ENCODE results near the gene LRRFIP1.

The LRRFIP1 gene

DNA sequence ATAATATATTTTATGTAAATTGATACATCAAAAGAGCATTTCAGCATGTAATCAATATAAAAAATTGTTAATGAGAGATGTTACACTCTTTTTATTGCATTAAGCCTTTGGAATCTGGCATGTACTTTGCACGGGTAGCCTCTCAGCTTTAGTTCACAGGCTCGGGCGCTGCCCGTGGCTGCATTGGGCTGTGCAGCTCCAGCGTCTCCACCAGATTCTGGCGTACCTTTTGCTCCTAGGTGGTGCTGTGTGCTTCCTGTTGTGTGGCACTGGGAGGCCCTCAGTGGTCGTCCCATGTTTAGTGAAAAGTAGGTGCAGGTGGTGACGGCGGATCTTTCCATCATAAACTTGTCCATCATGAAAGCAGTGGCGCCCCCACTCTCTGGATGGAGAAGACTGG is 24.4 kb downstream of the LRRFIP1 start:
- H3K9me3 ChIP-seq (replicated peaks in 1 of 2; ENCODE audit: control insufficient read depth in 2 of 2, insufficient read depth in 1 of 2, low read depth in 1 of 2, low read length in 2 of 2) = peaks cover 5 to 17% of the 10 kb centered on the region in 2 donors
- no peak overlapping the region for H3K23ac ChIP-seq (ENCODE audit: low read depth, low read length, poor library complexity)
- H2AK5ac ChIP-seq (ENCODE audit: low read depth, low read length) = no peak overlapping the region
- no peak overlapping the region for H3K18ac ChIP-seq (ENCODE audit: low read length)
- H3K79me1 ChIP-seq (ENCODE audit: low read depth, low read length) = no peaks in the 10 kb centered on the region
- H3K4me1 ChIP-seq (ENCODE audit: control insufficient read depth in 2 of 2, insufficient read depth in 1 of 2, low read depth in 1 of 2, low read length in 2 of 2) = no peaks in the 10 kb centered on the region
- H2BK120ac ChIP-seq (ENCODE audit: low read depth, low read length) = no peak overlapping the region
- no peak overlapping the region for H4K8ac ChIP-seq (ENCODE audit: low read depth, low read length)
- no peak overlapping the region for H3K9ac ChIP-seq (ENCODE audit: low read depth, low read length, poor library complexity)
- no CpG with 5 or more reads among the region's 10 CpGs for WGBS, 2 donors (ENCODE audit: extremely low coverage in 2 of 2, insufficient read length in 2 of 2, insufficient replicate concordance in 1 of 2)
- no peak overlapping the region for H3K27ac ChIP-seq (replicated peaks; ENCODE audit: low read length)
- H3K4ac ChIP-seq (ENCODE audit: low read length) = no peak overlapping the region
- peaks cover 1 to 7% of the 10 kb centered on the region in 2 donors for H3K36me3 ChIP-seq (replicated peaks in 1 of 2; ENCODE audit: control insufficient read depth in 2 of 2, insufficient read depth in 2 of 2, low read length in 2 of 2)
- H3K27me3 ChIP-seq (ENCODE audit: control insufficient read depth in 3 of 3, insufficient read depth in 3 of 3, low read depth in 1 of 3, low read length in 3 of 3) = no peaks in the 10 kb centered on the region
- no peak overlapping the region for H2BK12ac ChIP-seq (ENCODE audit: low read length)
- H3K4me3 ChIP-seq (ENCODE audit: low read length in 2 of 2) = no peak overlapping the region
- H4K91ac ChIP-seq (ENCODE audit: low read depth, low read length, poor library complexity) = no peak overlapping the region
- H2BK15ac ChIP-seq (ENCODE audit: low read length) = no peak overlapping the region
- H3K4me2 ChIP-seq (ENCODE audit: insufficient read depth, low read length, poor library complexity, severe bottlenecking) = no peak overlapping the region
- no peak overlapping the region for H2AFZ ChIP-seq (ENCODE audit: low read length)
- no peak overlapping the region for H3K14ac ChIP-seq (ENCODE audit: low read length)
- no peak overlapping the region for H2BK5ac ChIP-seq (ENCODE audit: low read length)
- no peak for DNase-seq (ENCODE audit: low spot score)

DNA sequence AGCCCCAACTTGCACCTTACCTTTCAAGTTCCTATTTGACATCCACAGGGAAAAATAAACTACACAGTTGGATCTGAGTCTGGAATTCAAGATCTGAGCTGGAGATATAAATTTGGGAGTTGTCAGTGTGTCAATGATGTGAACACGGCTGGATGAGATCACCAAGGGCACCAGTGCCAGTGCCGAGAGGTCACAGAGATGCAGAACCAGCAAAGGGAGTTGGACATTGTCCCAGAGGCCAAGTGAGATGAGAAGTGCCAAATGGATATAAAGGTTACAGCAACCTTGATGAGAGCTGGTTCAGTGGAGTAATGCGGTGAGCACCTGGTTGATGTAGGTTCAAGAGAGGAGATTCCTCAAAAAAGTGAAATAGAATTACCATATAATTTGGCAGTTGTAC is 24.8 kb downstream of the LRRFIP1 start:
- H2BK15ac ChIP-seq (ENCODE audit: low read length) = no peak overlapping the region
- no peaks in the 10 kb centered on the region for H3K79me1 ChIP-seq (ENCODE audit: low read depth, low read length)
- no peak overlapping the region for H3K27ac ChIP-seq (replicated peaks; ENCODE audit: low read length)
- no peaks in the 10 kb centered on the region for H3K4me1 ChIP-seq (ENCODE audit: control insufficient read depth in 2 of 2, insufficient read depth in 1 of 2, low read depth in 1 of 2, low read length in 2 of 2)
- no peak overlapping the region for H2AFZ ChIP-seq (ENCODE audit: low read length)
- peaks cover 7 to 17% of the 10 kb centered on the region in 2 donors for H3K9me3 ChIP-seq (replicated peaks in 1 of 2; ENCODE audit: control insufficient read depth in 2 of 2, insufficient read depth in 1 of 2, low read depth in 1 of 2, low read length in 2 of 2)
- no peak overlapping the region for H4K8ac ChIP-seq (ENCODE audit: low read depth, low read length)
- H4K91ac ChIP-seq (ENCODE audit: low read depth, low read length, poor library complexity) = no peak overlapping the region
- H3K4ac ChIP-seq (ENCODE audit: low read length) = no peak overlapping the region
- peaks cover 1 to 7% of the 10 kb centered on the region in 2 donors for H3K36me3 ChIP-seq (replicated peaks in 1 of 2; ENCODE audit: control insufficient read depth in 2 of 2, insufficient read depth in 2 of 2, low read length in 2 of 2)
- H2AK5ac ChIP-seq (ENCODE audit: low read depth, low read length) = no peak overlapping the region
- no peak overlapping the region for H2BK12ac ChIP-seq (ENCODE audit: low read length)
- H3K4me3 ChIP-seq (ENCODE audit: low read length in 2 of 2) = no peak overlapping the region
- no peak for DNase-seq (ENCODE audit: low spot score)
- H2BK5ac ChIP-seq (ENCODE audit: low read length) = no peak overlapping the region
- H3K23ac ChIP-seq (ENCODE audit: low read depth, low read length, poor library complexity) = no peak overlapping the region
- no peak overlapping the region for H3K14ac ChIP-seq (ENCODE audit: low read length)
- H3K18ac ChIP-seq (ENCODE audit: low read length) = no peak overlapping the region
- no peak overlapping the region for H3K9ac ChIP-seq (ENCODE audit: low read depth, low read length, poor library complexity)
- WGBS, 2 donors (ENCODE audit: extremely low coverage in 2 of 2, insufficient read length in 2 of 2, insufficient replicate concordance in 1 of 2) = no CpG with 5 or more reads among the region's 3 CpGs
- H2BK120ac ChIP-seq (ENCODE audit: low read depth, low read length) = no peak overlapping the region
- no peaks in the 10 kb centered on the region for H3K27me3 ChIP-seq (ENCODE audit: control insufficient read depth in 3 of 3, insufficient read depth in 3 of 3, low read depth in 1 of 3, low read length in 3 of 3)
- no peak overlapping the region for H3K4me2 ChIP-seq (ENCODE audit: insufficient read depth, low read length, poor library complexity, severe bottlenecking)

DNA sequence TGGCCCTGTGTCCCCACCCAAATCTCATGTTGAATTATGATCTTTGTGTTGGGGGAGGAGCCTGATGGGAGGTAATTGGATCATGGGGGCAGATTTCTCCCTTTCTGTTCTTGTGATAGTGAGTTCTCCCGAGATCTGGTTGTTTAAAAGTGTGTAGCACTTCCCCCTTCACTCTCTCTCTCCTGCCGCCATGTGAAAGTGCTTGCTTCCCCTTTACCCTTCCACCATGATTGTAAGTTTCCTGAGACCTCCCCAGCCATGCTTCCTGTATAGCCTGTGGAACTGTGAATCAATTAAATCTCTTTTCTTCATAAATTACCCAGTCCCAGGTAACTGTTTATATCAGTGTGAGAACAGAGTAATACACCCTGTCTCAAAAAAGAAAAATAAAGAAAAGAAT is 25.5 kb downstream of the LRRFIP1 start:
- no peak overlapping the region for H2BK15ac ChIP-seq (ENCODE audit: low read length)
- H4K8ac ChIP-seq (ENCODE audit: low read depth, low read length) = no peak overlapping the region
- no peaks in the 10 kb centered on the region for H3K4me1 ChIP-seq (ENCODE audit: control insufficient read depth in 2 of 2, insufficient read depth in 1 of 2, low read depth in 1 of 2, low read length in 2 of 2)
- H3K9me3 ChIP-seq (replicated peaks in 1 of 2; ENCODE audit: control insufficient read depth in 2 of 2, insufficient read depth in 1 of 2, low read depth in 1 of 2, low read length in 2 of 2) = peaks cover 7 to 17% of the 10 kb centered on the region in 2 donors
- no peak overlapping the region for H3K4ac ChIP-seq (ENCODE audit: low read length)
- no peak overlapping the region for H2BK12ac ChIP-seq (ENCODE audit: low read length)
- no peak overlapping the region for H3K4me2 ChIP-seq (ENCODE audit: insufficient read depth, low read length, poor library complexity, severe bottlenecking)
- H3K23ac ChIP-seq (ENCODE audit: low read depth, low read length, poor library complexity) = no peak overlapping the region
- no peak overlapping the region for H2AFZ ChIP-seq (ENCODE audit: low read length)
- no peak overlapping the region for H2AK5ac ChIP-seq (ENCODE audit: low read depth, low read length)
- H3K14ac ChIP-seq (ENCODE audit: low read length) = no peak overlapping the region
- WGBS, 2 donors (ENCODE audit: extremely low coverage in 2 of 2, insufficient read length in 2 of 2, insufficient replicate concordance in 1 of 2) = no CpG with 5 or more reads among the region's 2 CpGs
- no peaks in the 10 kb centered on the region for H3K79me1 ChIP-seq (ENCODE audit: low read depth, low read length)
- no peak overlapping the region for H3K27ac ChIP-seq (replicated peaks; ENCODE audit: low read length)
- H3K18ac ChIP-seq (ENCODE audit: low read length) = no peak overlapping the region
- no peak overlapping the region for H3K9ac ChIP-seq (ENCODE audit: low read depth, low read length, poor library complexity)
- H3K36me3 ChIP-seq (replicated peaks in 1 of 2; ENCODE audit: control insufficient read depth in 2 of 2, insufficient read depth in 2 of 2, low read length in 2 of 2) = peaks cover 1 to 7% of the 10 kb centered on the region in 2 donors
- no peak overlapping the region for H3K4me3 ChIP-seq (ENCODE audit: low read length in 2 of 2)
- no peak for DNase-seq (ENCODE audit: low spot score)
- no peak overlapping the region for H2BK5ac ChIP-seq (ENCODE audit: low read length)
- H3K27me3 ChIP-seq (ENCODE audit: control insufficient read depth in 3 of 3, insufficient read depth in 3 of 3, low read depth in 1 of 3, low read length in 3 of 3) = no peaks in the 10 kb centered on the region
- H4K91ac ChIP-seq (ENCODE audit: low read depth, low read length, poor library complexity) = no peak overlapping the region
- no peak overlapping the region for H2BK120ac ChIP-seq (ENCODE audit: low read depth, low read length)

DNA sequence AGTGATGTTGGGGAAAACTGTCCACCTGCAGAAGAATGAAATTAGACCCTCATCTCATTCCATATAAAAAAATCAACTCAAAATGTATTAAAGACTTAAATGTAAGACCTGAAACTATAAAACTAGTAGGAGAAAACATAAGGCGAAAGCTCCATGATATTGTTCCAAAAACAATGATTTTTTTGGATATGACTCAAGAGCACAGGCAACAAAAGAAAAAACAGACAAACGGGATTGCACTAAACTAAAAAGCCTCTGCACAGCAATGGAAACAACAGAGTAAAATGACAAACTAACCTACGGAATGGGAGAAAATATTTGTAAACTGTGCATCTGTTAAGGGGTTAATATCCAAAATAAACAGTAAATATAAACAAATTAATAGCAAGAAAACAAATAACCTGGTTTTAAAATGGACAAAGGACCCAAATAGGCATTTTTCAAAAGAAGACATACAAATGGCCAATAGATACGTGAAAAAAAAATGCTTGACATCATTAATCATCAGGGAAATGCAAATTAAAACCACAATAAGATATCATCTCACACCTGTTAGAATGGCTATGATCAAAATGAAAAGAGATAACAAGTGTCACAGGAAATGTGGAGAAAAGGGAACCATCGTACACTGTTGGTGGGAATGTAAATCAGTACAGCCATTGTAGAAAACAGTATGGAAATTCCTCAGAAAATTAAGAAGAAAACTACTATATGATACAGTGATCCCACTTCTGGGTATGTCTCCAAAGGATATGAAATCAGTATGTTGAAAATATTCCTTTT is 26.6 kb downstream of the LRRFIP1 start:
- Histone ChIP-seq H3K27me3 (ENCODE audit: control insufficient read depth in 3 of 3, insufficient read depth in 3 of 3, low read depth in 1 of 3, low read length in 3 of 3) (no peaks in the 10 kb centered on the region), H3K4me3 (ENCODE audit: low read length in 2 of 2) (no peak overlapping the region), H3K9ac (ENCODE audit: low read depth, low read length, poor library complexity) (no peak overlapping the region), H3K4me1 (ENCODE audit: control insufficient read depth in 2 of 2, insufficient read depth in 1 of 2, low read depth in 1 of 2, low read length in 2 of 2) (no peaks in the 10 kb centered on the region), H3K27ac (replicated peaks; ENCODE audit: low read length) (no peak overlapping the region), H3K4ac (ENCODE audit: low read length) (no peak overlapping the region), H3K18ac (ENCODE audit: low read length) (no peak overlapping the region), H2BK15ac (ENCODE audit: low read length) (no peak overlapping the region), H3K23ac (ENCODE audit: low read depth, low read length, poor library complexity) (no peak overlapping the region), H2BK12ac (ENCODE audit: low read length) (no peak overlapping the region), H3K14ac (ENCODE audit: low read length) (no peak overlapping the region), H3K9me3 (replicated peaks in 1 of 2; ENCODE audit: control insufficient read depth in 2 of 2, insufficient read depth in 1 of 2, low read depth in 1 of 2, low read length in 2 of 2) (peaks cover 7 to 17% of the 10 kb centered on the region in 2 donors), H2BK120ac (ENCODE audit: low read depth, low read length) (no peak overlapping the region), H4K91ac (ENCODE audit: low read depth, low read length, poor library complexity) (no peak overlapping the region), H2BK5ac (ENCODE audit: low read length) (no peak overlapping the region), H3K79me1 (ENCODE audit: low read depth, low read length) (no peaks in the 10 kb centered on the region), H2AFZ (ENCODE audit: low read length) (no peak overlapping the region), H3K36me3 (replicated peaks in 1 of 2; ENCODE audit: control insufficient read depth in 2 of 2, insufficient read depth in 2 of 2, low read length in 2 of 2) (peaks cover 1 to 7% of the 10 kb centered on the region in 2 donors), H4K8ac (ENCODE audit: low read depth, low read length) (no peak overlapping the region), H3K4me2 (ENCODE audit: insufficient read depth, low read length, poor library complexity, severe bottlenecking) (no peak overlapping the region), H2AK5ac (ENCODE audit: low read depth, low read length) (no peak overlapping the region)
- no CpG with 5 or more reads among the region's 5 CpGs for WGBS, 2 donors (ENCODE audit: extremely low coverage in 2 of 2, insufficient read length in 2 of 2, insufficient replicate concordance in 1 of 2)
- no peak for DNase-seq (ENCODE audit: low spot score)
